NCI-H748 treated with DMSO at 0.1 percent for 48 hours (cell line): Measurements from ENCODE around the gene ANKRD20A1.
"Not testable (repeated sequence)": the region's sequence is repeated elsewhere in the genome, so short reads cannot be mapped to it uniquely, and the experiment has no call there.

ENCODE experiments used
- DNase-seq: peaks from one replicate; lab custom pipeline; 2025; lab: John Stamatoyannopoulos, UW

Gene ANKRD20A1

GRCh38 chr9:67858871-67859270, at the start of gene ANKRD20A1:
TSS of gene ANKRD20A1 (plus strand) at chr9:67858931. CDS start at chr9:67859427, 496 bp downstream.
- not testable (repeated sequence) for DNase-seq

GRCh38 chr9:67832088-67832487, 26.6 kb upstream of the ANKRD20A1 start:
- not testable (repeated sequence) for DNase-seq
